Measurements from ENCODE around the gene RUNX1. TPM values are rescaled to one million over a fixed set of nuclear protein-coding genes. Genes with fewer than 3 reads are reported as not detected.

The RUNX1 gene
- total RNA-seq, 6 experiments from 2014 or later, result 2.9 to 18.3 (median 4.3) TPM

DNA sequence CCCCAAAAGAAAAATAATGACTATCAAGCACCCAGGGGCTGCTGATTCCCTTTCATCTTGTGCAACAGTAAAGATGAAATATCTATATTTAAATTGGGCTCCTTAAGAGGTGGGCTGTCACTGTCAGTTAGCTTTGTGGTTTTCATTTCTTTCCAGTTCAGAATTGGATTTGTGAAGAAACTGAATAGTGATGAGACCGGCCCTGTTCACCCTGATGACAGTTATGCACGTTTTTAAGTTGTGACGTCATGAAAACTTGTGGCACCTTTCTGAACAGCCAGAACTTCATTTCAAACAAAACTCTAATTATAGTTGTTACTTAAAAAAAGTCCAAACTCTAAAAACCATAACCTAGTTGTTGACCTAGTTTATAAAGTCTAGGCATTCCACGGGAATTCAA is 125.9 kb downstream of the RUNX1 start:
- no peak overlapping the region for H3K27ac ChIP-seq
- ATAC-seq (no peak), DNase-seq (no peak)
- TF ChIP-seq, protein P1, sequence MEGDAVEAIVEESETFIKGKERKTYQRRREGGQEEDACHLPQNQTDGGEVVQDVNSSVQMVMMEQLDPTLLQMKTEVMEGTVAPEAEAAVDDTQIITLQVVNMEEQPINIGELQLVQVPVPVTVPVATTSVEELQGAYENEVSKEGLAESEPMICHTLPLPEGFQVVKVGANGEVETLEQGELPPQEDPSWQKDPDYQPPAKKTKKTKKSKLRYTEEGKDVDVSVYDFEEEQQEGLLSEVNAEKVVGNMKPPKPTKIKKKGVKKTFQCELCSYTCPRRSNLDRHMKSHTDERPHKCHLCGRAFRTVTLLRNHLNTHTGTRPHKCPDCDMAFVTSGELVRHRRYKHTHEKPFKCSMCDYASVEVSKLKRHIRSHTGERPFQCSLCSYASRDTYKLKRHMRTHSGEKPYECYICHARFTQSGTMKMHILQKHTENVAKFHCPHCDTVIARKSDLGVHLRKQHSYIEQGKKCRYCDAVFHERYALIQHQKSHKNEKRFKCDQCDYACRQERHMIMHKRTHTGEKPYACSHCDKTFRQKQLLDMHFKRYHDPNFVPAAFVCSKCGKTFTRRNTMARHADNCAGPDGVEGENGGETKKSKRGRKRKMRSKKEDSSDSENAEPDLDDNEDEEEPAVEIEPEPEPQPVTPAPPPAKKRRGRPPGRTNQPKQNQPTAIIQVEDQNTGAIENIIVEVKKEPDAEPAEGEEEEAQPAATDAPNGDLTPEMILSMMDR (IDR thresholded peaks at IDR 0.05), result no peak
- TF ChIP-seq POLR2A (IDR thresholded peaks at IDR 0.05), result no peak
- H3K36me3 ChIP-seq, result no peaks in the 10 kb centered on the region
- H3K4me1 ChIP-seq, result peaks cover 0 to 9% (median 0%) of the 10 kb centered on the region in 4 donors
- intact Hi-C loops (cut with DNase I), result no loop called here
- 38% methylated on average over 4 of the region's 4 CpGs for WGBS (ENCODE audit: insufficient coverage, low coverage, low lambda C conversion rate, missing lambda C conversion rate)
- no peaks in the 10 kb centered on the region for H3K9me3 ChIP-seq
- H3K27me3 ChIP-seq, result no peaks in the 10 kb centered on the region
- H3K4me3 ChIP-seq, result no peak overlapping the region

DNA sequence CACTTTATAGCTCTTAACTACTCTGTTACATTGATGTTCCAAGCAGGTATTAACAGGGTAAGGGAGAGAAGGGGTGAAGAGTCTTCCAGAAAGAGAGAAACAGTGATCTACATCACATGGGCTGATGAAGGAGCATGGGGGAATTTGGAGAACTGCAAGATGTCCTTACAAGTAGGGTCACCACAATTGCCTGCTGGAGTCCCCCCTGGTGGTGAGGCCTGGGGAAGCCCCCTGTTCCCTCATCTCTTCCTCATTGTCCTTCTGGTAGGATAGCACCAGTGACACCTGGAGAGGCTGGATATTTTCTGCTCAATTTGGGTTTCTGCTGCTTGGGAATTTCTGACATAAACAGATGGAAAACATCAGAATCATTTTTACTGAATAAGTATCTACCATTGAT is 126.6 kb downstream of the RUNX1 start:
- Histone ChIP-seq H3K4me3 (no peak overlapping the region), H3K27me3 (no peaks in the 10 kb centered on the region), H3K4me1 (peaks cover 0 to 9% (median 0%) of the 10 kb centered on the region in 4 donors), H3K27ac (no peak overlapping the region), H3K9me3 (no peaks in the 10 kb centered on the region), H3K36me3 (no peaks in the 10 kb centered on the region)
- intact Hi-C loops (cut with DNase I), result no loop called here
- DNase-seq (no peak), ATAC-seq (no peak)
- TF ChIP-seq, protein P1 (IDR thresholded peaks at IDR 0.05), result no peak

DNA sequence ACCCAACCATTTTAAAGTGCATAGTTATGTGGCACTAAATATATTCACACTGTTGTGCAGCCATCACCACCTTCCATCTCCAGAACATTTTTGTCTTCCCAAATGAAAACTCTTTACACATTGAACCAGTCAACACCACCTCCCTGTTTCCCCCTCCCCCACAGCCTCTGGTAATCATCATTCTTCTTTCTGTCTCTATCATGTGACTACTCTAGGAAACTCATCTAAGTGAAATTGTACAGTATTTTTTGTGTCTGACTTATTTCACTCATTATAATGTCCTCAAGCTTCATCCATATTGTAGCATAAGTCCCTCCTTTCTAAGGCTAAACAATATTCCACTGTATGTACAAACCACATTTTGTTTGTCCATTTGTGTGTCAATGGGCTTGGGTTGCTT is 128.0 kb downstream of the RUNX1 start:
- no peaks in the 10 kb centered on the region for H3K9me3 ChIP-seq
- no peaks in the 10 kb centered on the region for H3K27me3 ChIP-seq
- no peaks in the 10 kb centered on the region for H3K36me3 ChIP-seq
- no peak for ATAC-seq
- TF ChIP-seq POLR2A (IDR thresholded peaks at IDR 0.05), result no peak
- TF ChIP-seq, protein P1 (IDR thresholded peaks at IDR 0.05), result no peak
- no peaks in the 10 kb centered on the region for H3K4me1 ChIP-seq
- intact Hi-C loops (cut with DNase I), result no loop called here
- no peak overlapping the region for H3K4me3 ChIP-seq
- DNase-seq, result no peak
- H3K27ac ChIP-seq, result no peak overlapping the region

DNA sequence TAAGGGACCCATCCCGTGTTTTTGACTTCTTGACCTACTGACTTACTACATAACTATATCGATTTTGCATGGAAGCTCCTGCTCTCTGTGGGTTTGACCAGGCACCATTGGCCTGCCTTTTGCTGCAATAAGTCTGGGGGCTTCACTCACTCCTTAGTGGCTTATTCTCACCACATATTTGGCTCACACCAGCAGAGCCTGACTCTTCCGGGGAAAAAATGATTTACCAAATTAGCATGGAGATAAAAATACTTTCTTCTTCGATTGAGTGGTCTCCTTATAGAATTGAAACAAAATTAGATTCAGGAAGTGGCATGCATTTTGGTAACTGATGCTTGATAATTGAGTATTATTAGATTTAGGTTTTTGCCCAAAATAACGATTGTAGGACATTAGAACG is 129.7 kb downstream of the RUNX1 start:
- Histone ChIP-seq H3K27me3 (no peaks in the 10 kb centered on the region), H3K27ac (no peak overlapping the region), H3K4me3 (no peak overlapping the region), H3K9me3 (no peaks in the 10 kb centered on the region), H3K4me1 (no peaks in the 10 kb centered on the region), H3K36me3 (no peaks in the 10 kb centered on the region)
- no peak for ATAC-seq
- intact Hi-C loops (cut with DNase I), result no loop called here
- 58% methylated on average over 6 of the region's 6 CpGs for WGBS (ENCODE audit: insufficient coverage, low coverage, low lambda C conversion rate, missing lambda C conversion rate)
- DNase-seq, result no peak
- TF ChIP-seq, protein P1 (IDR thresholded peaks at IDR 0.05), result no peak
- no peak for TF ChIP-seq POLR2A (IDR thresholded peaks at IDR 0.05)

DNA sequence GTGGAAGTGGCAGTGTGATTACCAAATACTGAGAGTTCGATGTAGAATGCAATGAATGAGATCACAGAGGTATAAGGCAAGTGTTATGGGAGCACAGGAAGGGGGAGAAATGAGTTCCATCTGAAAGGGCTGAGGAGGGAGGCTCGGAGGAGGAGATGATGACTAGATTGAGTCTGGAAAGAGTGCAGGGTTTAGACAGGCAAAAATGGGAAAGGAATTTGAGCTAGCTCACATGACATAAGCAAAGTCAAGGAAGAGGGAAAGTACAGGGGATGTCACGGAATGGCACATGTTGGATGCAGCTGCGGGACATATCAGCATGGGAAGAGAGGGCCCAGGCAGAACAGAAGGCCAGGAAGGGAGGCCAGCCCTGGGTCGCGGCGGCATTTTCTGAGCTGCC is 132.7 kb downstream of the RUNX1 start:
- Histone ChIP-seq H3K9me3 (no peaks in the 10 kb centered on the region), H3K4me3 (no peak overlapping the region), H3K36me3 (no peaks in the 10 kb centered on the region), H3K4me1 (no peaks in the 10 kb centered on the region), H3K27ac (no peak overlapping the region), H3K27me3 (no peaks in the 10 kb centered on the region)
- DNase-seq (no peak), ATAC-seq (no peak)
- TF ChIP-seq, protein P1 (IDR thresholded peaks at IDR 0.05), result no peak
- TF ChIP-seq POLR2A (IDR thresholded peaks at IDR 0.05), result no peak
- intact Hi-C loops (cut with DNase I), result no loop called here
- 57% methylated on average over 7 of the region's 7 CpGs for WGBS (ENCODE audit: insufficient coverage, low coverage, low lambda C conversion rate, missing lambda C conversion rate)

Measured in right lobe of liver (tissue), 6 donors.